Measurements from ENCODE around the gene ARHGAP40. TPM values are rescaled to one million over a fixed set of nuclear protein-coding genes. Genes with fewer than 3 reads are reported as not detected.

The ARHGAP40 gene
- total and polyA plus RNA-seq, 4 donors: 0.15 to 0.25 TPM; not detected in 2

- no peak overlapping the region for H3K4me3 ChIP-seq (ENCODE audit: low read depth, low read length)
- WGBS (ENCODE audit: insufficient coverage): no CpG with 5 or more reads among the region's 4 CpGs
- no peaks in the 10 kb centered on the region for H3K36me3 ChIP-seq (ENCODE audit: control insufficient read depth, insufficient read depth, low read length)
- no peak for DNase-seq (ENCODE audit: low read depth in 4 of 6, low spot score in 6 of 6)
- no peak overlapping the region for H3K27ac ChIP-seq (ENCODE audit: low read depth, low read length)
- H3K4me1 ChIP-seq (ENCODE audit: control insufficient read depth, insufficient read depth, low read length): peaks cover 6% of the 10 kb centered on the region
- no peaks in the 10 kb centered on the region for H3K9me3 ChIP-seq (ENCODE audit: control insufficient read depth, insufficient read depth, low read length)
- H3K27me3 ChIP-seq (ENCODE audit: control insufficient read depth, insufficient read depth, low read length): peaks cover 2% of the 10 kb centered on the region
These were observed 57.9 kb downstream of the ARHGAP40 start for GRCh38 chr20:38659597-38659880.

DNA sequence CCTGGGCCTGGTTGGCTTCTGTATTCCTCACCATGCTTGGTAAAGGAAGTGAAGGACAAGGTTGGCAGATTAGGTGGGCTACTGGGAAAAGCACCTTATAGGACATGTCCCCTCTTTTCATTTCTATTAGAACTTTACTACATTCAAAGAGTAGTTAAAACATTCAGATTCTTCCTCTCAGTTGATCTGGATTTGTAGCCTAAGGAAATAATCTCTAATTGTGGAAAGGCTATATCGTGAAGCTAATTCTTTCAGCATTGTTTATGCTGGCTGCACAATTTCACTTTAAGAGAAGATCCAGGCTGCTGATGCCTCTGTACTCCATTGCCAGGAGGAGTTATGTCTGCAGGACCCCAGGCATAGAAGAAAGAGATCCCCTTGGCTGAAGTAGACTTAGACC, 58.8 kb downstream of the ARHGAP40 start:
- Histone ChIP-seq H3K27ac (ENCODE audit: low read depth, low read length) (no peak overlapping the region), H3K9me3 (ENCODE audit: control insufficient read depth, insufficient read depth, low read length) (no peaks in the 10 kb centered on the region), H3K27me3 (ENCODE audit: control insufficient read depth, insufficient read depth, low read length) (no peaks in the 10 kb centered on the region), H3K36me3 (ENCODE audit: control insufficient read depth, insufficient read depth, low read length) (no peaks in the 10 kb centered on the region), H3K4me1 (ENCODE audit: control insufficient read depth, insufficient read depth, low read length) (peaks cover 13% of the 10 kb centered on the region), H3K4me3 (ENCODE audit: low read depth, low read length) (no peak overlapping the region)
- 82% methylated on average over 1 of the region's 1 CpG for WGBS (ENCODE audit: insufficient coverage)
- no peak for DNase-seq (ENCODE audit: low read depth in 4 of 6, low spot score in 6 of 6)

- Histone ChIP-seq H3K4me3 (ENCODE audit: low read depth, low read length) (no peak overlapping the region), H3K27ac (ENCODE audit: low read depth, low read length) (no peak overlapping the region), H3K9me3 (ENCODE audit: control insufficient read depth, insufficient read depth, low read length) (no peaks in the 10 kb centered on the region), H3K27me3 (ENCODE audit: control insufficient read depth, insufficient read depth, low read length) (no peaks in the 10 kb centered on the region), H3K36me3 (ENCODE audit: control insufficient read depth, insufficient read depth, low read length) (no peaks in the 10 kb centered on the region), H3K4me1 (ENCODE audit: control insufficient read depth, insufficient read depth, low read length) (peaks cover 33% of the 10 kb centered on the region)
- DNase-seq (ENCODE audit: low read depth in 4 of 6, low spot score in 6 of 6): no peak
- 94% methylated on average over 2 of the region's 3 CpGs for WGBS (ENCODE audit: insufficient coverage)
These were observed 62.1 kb downstream of the ARHGAP40 start for GRCh38 chr20:38663660-38664059.

- H3K4me1 ChIP-seq (ENCODE audit: control insufficient read depth, insufficient read depth, low read length): peaks cover 29% of the 10 kb centered on the region
- H3K36me3 ChIP-seq (ENCODE audit: control insufficient read depth, insufficient read depth, low read length): no peaks in the 10 kb centered on the region
- 100% methylated on average over 1 of the region's 2 CpGs for WGBS (ENCODE audit: insufficient coverage)
- no peaks in the 10 kb centered on the region for H3K27me3 ChIP-seq (ENCODE audit: control insufficient read depth, insufficient read depth, low read length)
- H3K4me3 ChIP-seq (ENCODE audit: low read depth, low read length): no peak overlapping the region
- no peak for DNase-seq (ENCODE audit: low read depth in 4 of 6, low spot score in 6 of 6)
- H3K9me3 ChIP-seq (ENCODE audit: control insufficient read depth, insufficient read depth, low read length): no peaks in the 10 kb centered on the region
- H3K27ac ChIP-seq (ENCODE audit: low read depth, low read length): no peak overlapping the region
These were observed 62.7 kb downstream of the ARHGAP40 start for GRCh38 chr20:38664284-38664683.

DNA sequence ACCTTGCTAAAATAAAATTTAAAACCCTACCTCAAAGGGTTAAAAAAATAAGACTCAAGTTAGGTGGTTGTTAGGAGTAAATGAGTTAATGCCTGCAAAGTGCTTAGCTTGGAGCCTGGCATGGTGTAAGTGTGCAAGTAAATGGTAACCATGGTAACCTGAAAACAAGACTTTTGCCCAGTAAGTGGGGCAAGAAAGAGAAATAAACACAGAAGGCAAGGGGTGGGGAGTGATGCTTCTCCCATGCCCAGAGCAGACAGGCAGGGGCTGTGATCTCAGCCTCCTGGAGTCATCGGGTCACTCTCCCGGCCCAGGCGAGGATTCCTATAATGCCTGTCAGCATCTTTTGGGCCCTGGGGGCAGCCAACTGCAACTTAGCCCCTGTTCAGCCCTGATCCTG, 63.5 kb downstream of the ARHGAP40 start:
- H3K27me3 ChIP-seq (ENCODE audit: control insufficient read depth, insufficient read depth, low read length): no peaks in the 10 kb centered on the region
- H3K4me1 ChIP-seq (ENCODE audit: control insufficient read depth, insufficient read depth, low read length): peaks cover 27% of the 10 kb centered on the region
- H3K27ac ChIP-seq (ENCODE audit: low read depth, low read length): no peak overlapping the region
- H3K36me3 ChIP-seq (ENCODE audit: control insufficient read depth, insufficient read depth, low read length): no peaks in the 10 kb centered on the region
- H3K4me3 ChIP-seq (ENCODE audit: low read depth, low read length): no peak overlapping the region
- H3K9me3 ChIP-seq (ENCODE audit: control insufficient read depth, insufficient read depth, low read length): no peaks in the 10 kb centered on the region
- WGBS (ENCODE audit: insufficient coverage): no CpG with 5 or more reads among the region's 3 CpGs
- DNase-seq (ENCODE audit: low read depth in 4 of 6, low spot score in 6 of 6): peak in 2 of 6 donors; percentile 85 to 89

DNA sequence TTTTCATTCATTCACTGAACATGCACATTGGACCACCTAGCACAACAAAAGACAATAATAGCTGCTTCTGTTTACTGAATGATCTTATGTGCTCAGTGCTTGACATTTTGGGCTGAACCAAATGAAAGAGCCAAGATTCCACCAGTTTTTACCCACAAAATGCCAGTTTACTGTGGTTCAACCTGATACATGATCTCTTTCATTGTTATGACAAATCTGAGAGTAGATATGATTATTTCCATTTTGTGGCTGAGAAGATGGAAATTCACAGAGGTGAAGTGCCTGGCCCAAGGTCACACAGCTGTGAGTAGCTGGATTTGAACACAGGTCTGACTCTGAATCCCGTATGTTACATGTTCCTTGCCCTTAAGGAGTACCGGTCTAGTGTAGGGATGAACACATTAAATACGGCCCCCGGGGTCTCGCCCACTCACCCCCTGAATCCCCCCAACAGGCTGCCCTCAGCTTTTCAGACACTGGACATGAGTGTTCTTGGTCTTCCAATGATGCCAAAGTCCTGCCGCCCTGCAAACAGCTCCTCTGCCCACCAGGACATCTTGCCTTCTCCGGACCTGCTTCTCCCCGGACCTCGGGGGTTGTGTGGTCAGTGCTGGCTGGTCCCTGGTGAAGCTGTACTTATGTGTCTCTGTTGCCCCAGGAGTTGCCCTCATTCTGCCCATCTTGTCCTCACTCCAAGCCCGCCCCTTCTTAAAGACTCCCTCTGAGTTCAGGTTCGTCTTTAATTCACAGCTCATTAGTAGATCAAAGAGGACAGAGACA, 64.1 kb downstream of the ARHGAP40 start:
- H3K4me3 ChIP-seq (ENCODE audit: low read depth, low read length): no peak overlapping the region
- peak overlapping the region; percentile 79 for H3K27ac ChIP-seq (ENCODE audit: low read depth, low read length)
- 42% methylated on average over 5 of the region's 11 CpGs for WGBS (ENCODE audit: insufficient coverage)
- H3K9me3 ChIP-seq (ENCODE audit: control insufficient read depth, insufficient read depth, low read length): no peaks in the 10 kb centered on the region
- H3K4me1 ChIP-seq (ENCODE audit: control insufficient read depth, insufficient read depth, low read length): peaks cover 32% of the 10 kb centered on the region
- H3K27me3 ChIP-seq (ENCODE audit: control insufficient read depth, insufficient read depth, low read length): no peaks in the 10 kb centered on the region
- no peaks in the 10 kb centered on the region for H3K36me3 ChIP-seq (ENCODE audit: control insufficient read depth, insufficient read depth, low read length)
- no peak for DNase-seq (ENCODE audit: low read depth in 4 of 6, low spot score in 6 of 6)

DNA sequence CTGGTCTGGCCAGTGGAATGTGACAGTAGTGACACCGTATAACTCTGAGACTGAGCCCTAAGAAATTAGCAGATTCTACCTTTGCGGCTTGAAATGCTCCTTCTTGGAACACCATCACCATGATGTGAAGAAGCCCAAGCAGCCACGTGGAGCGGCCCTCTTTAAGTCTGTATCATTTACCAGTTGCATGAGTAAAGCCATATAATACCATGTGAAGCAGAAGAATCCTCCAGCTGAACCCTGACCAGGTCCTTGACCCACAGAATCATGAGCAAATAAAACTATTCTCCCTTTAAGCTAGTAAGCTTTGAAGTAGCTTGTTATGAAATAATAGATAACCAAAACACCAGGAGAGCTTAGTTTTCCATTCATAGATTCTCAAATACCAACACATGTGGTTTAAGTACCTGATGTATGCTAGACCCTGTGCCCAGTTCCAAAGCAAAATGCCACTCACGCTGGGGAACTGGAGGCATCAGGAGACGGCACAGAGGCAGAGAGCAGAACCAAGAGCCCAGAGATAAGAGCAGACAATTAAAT, 65.9 kb downstream of the ARHGAP40 start:
- H3K9me3 ChIP-seq (ENCODE audit: control insufficient read depth, insufficient read depth, low read length): no peaks in the 10 kb centered on the region
- H3K36me3 ChIP-seq (ENCODE audit: control insufficient read depth, insufficient read depth, low read length): no peaks in the 10 kb centered on the region
- H3K27ac ChIP-seq (ENCODE audit: low read depth, low read length): no peak overlapping the region
- no peak overlapping the region for H3K4me3 ChIP-seq (ENCODE audit: low read depth, low read length)
- H3K4me1 ChIP-seq (ENCODE audit: control insufficient read depth, insufficient read depth, low read length): peaks cover 44% of the 10 kb centered on the region
- no peak for DNase-seq (ENCODE audit: low read depth in 4 of 6, low spot score in 6 of 6)
- no peaks in the 10 kb centered on the region for H3K27me3 ChIP-seq (ENCODE audit: control insufficient read depth, insufficient read depth, low read length)
- WGBS (ENCODE audit: insufficient coverage): 89% methylated on average over 1 of the region's 6 CpGs

GRCh38 chr20:38669688-38670087, 68.1 kb downstream of the ARHGAP40 start:
- Histone ChIP-seq H3K4me1 (ENCODE audit: control insufficient read depth, insufficient read depth, low read length) (peaks cover 58% of the 10 kb centered on the region), H3K9me3 (ENCODE audit: control insufficient read depth, insufficient read depth, low read length) (no peaks in the 10 kb centered on the region)

GRCh38 chr20:38670786-38671185, 69.2 kb downstream of the ARHGAP40 start:
- Histone ChIP-seq H3K27ac (ENCODE audit: low read depth, low read length) (no peak overlapping the region), H3K4me1 (ENCODE audit: control insufficient read depth, insufficient read depth, low read length) (peaks cover 55% of the 10 kb centered on the region), H3K4me3 (ENCODE audit: low read depth, low read length) (no peak overlapping the region), H3K36me3 (ENCODE audit: control insufficient read depth, insufficient read depth, low read length) (no peaks in the 10 kb centered on the region), H3K27me3 (ENCODE audit: control insufficient read depth, insufficient read depth, low read length) (peaks cover 3% of the 10 kb centered on the region), H3K9me3 (ENCODE audit: control insufficient read depth, insufficient read depth, low read length) (no peaks in the 10 kb centered on the region)
- 47% methylated on average over 2 of the region's 3 CpGs for WGBS (ENCODE audit: insufficient coverage)
- no peak for DNase-seq (ENCODE audit: low read depth in 4 of 6, low spot score in 6 of 6)

More at GRCh38 chr20:38669688-38670087, 68.1 kb downstream of the ARHGAP40 start:
- Histone ChIP-seq H3K36me3 (ENCODE audit: control insufficient read depth, insufficient read depth, low read length) (no peaks in the 10 kb centered on the region), H3K27me3 (ENCODE audit: control insufficient read depth, insufficient read depth, low read length) (peaks cover 3% of the 10 kb centered on the region), H3K4me3 (ENCODE audit: low read depth, low read length) (no peak overlapping the region), H3K27ac (ENCODE audit: low read depth, low read length) (no peak overlapping the region)
- no peak for DNase-seq (ENCODE audit: low read depth in 4 of 6, low spot score in 6 of 6)

- Histone ChIP-seq H3K9me3 (ENCODE audit: control insufficient read depth, insufficient read depth, low read length) (no peaks in the 10 kb centered on the region), H3K36me3 (ENCODE audit: control insufficient read depth, insufficient read depth, low read length) (no peaks in the 10 kb centered on the region), H3K4me1 (ENCODE audit: control insufficient read depth, insufficient read depth, low read length) (peaks cover 51% of the 10 kb centered on the region), H3K27ac (ENCODE audit: low read depth, low read length) (peak overlapping the region; percentile 29), H3K4me3 (ENCODE audit: low read depth, low read length) (no peak overlapping the region), H3K27me3 (ENCODE audit: control insufficient read depth, insufficient read depth, low read length) (peaks cover 3% of the 10 kb centered on the region)
- DNase-seq (ENCODE audit: low read depth in 4 of 6, low spot score in 6 of 6): peak in 2 of 6 donors; percentile 79 to 95
- WGBS (ENCODE audit: insufficient coverage): 10% methylated on average over 3 of the region's 6 CpGs
These were observed 69.6 kb downstream of the ARHGAP40 start for GRCh38 chr20:38671186-38671585.
